HG02798 (cell line): ENCODE measurements around the gene ZNF69.
"Not testable (repeated sequence)": the region's sequence is repeated elsewhere in the genome, so short reads cannot be mapped to it uniquely, and the experiment has no call there.

Experiments used
- ATAC-seq: cut with Tn5 transposase; IDR thresholded peaks from one replicate; pipeline ENCODE4 v1.9.1; 2021; ENCODE audit warnings: mild to moderate bottlenecking; ENCODE audit not compliant: unreplicated experiment, poor library complexity

The ZNF69 gene

DNA sequence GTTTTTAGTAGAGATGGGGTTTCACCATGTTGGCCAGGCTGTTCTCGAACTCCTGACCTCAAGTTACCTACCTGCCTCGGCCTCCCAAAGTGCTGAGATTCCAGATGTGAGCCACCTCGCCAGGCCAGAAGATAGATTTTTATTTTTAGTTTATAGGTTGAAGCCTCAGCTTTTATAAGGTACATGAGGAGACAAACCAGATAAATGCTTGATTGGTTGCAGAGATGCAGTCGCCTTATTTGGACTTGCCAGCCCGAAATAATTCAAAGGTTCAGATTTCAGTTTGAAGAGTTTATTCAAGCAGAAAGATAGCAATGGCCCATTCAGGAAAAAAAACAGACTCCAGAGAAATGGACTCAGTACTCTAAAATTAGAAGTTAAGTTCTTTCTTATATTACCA lies 3.1 kb downstream of the ZNF69 start:
- no peak for ATAC-seq

GRCh38 chr19:11894851-11895250 lies 7.3 kb downstream of the ZNF69 start:
- ATAC-seq = no peak

GRCh38 chr19:11902228-11902627 lies 14.6 kb downstream of the ZNF69 start:
- no peak for ATAC-seq

- no peak for ATAC-seq
Measured at GRCh38 chr19:11905928-11906327, 18.3 kb downstream of the ZNF69 start.

GRCh38 chr19:11911937-11912336 lies 24.4 kb downstream of the ZNF69 start:
- ATAC-seq = not testable (repeated sequence)

DNA sequence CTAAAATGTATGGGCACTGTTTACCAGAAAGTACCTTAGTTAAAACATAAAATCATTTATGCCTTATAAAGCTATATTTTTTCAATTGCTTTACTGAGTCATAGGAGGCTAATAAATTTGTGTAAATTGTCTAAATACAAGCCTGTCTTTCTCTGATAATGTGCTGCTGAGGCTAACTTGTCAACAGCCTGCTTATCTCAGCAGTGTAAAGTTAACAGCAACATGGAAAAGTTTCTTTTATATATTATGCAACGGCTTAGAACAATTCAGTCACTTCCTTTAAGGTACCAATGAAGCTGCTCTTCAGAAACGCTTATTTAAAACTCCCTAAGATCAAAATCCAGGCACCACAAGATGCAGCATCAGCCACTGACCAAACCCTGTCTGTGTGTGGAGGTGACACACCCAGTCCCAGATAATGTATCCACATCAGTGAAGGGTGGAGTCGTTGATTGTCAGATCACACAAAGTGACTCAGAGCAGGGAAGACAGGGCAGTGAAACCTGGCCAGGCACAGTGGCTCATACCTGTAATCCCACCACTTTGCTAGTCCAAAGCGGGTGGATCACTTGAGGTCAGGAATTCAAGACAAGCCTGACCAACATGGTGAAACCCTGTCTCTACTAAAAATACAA lies 27.0 kb downstream of the ZNF69 start:
- ATAC-seq = not testable (repeated sequence)

DNA sequence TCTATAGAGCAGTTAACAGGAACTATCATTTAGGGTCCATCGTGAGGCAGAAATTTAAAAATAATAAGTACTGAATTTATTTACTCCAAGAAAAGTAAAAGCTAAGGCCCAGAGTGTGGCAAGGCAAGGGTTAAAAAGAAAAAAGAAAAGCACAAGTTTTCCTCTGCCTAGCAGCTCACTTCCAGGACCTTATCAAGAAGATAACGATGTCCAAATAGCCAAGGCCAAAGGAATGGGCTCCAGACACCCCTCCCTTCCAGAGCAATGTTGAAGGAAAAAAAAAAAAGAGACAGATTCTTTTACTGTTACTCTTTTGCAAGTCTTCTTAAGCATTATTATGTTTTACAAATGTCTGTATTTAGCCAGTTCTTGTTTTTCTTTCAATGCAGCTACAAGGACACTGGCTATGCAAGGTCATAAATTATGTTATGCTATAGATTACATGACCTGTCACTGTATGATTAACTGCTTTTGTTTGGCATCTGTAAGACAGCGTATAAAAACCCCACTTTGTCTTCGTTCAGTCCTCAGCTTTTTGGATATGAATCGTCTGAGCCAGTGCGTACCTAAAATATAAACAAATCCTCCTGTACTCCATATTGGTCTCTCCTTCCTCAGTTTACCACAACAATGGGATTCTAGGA lies 34.4 kb downstream of the ZNF69 start:
- ATAC-seq = no peak

GRCh38 chr19:11924886-11925650 lies 37.5 kb downstream of the ZNF69 start, which contains the start of gene ZNF700:
ZNF700 (plus strand) TSS chr19:11925107; CDS start chr19:11925211, 104 bp downstream.
- ATAC-seq = peak; percentile 91

DNA sequence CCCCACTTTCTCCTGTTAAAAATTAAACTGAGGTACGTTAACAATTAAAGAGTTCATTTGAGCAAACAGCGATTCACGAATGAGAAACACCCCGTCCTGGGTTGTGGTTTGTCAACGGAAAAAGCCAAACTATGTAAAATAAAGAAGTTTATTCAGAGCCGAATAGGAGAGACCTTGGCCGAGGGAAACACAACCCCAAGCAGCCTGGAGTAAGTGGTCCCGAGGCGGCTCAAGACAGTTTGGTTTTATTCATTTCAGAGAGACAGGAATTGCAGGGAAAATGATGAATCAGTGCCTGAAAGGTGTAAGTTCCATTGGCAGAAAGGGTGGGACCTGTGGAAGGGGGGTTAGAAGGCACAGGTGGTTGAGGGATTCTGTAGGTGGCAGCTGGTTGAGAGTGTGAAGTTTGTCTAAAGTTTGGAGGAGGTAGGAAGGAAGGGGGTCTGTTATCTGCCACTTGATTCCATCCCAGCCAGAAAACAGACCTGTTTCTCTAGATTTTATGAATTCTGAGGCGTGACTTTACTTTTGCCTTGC lies 38.1 kb downstream of the ZNF69 start:
- ATAC-seq = not testable (repeated sequence)

DNA sequence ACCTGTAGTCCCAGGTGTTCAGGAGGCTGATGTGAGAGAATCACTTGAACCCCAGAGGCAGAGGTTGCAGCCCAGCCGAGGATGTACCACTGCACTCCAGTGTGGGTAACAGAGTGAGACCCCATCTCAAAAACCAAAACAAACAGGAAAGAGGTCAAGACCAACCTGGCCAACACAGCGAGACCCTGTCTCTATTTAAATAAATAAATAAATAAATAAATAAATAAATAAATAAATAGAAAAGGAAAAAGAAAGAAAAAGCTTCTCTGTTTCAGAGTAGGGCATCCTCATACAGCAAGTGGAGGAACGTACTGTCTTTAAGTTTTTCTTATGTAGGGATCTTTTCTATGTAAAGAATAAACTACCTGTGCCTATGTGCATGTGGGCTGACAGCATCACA lies 39.6 kb downstream of the ZNF69 start:
- no peak for ATAC-seq

- ATAC-seq = no peak
Measured at GRCh38 chr19:11931051-11931450, 43.5 kb downstream of the ZNF69 start.

GRCh38 chr19:11931513-11931912 lies 43.9 kb downstream of the ZNF69 start:
- no peak for ATAC-seq

- ATAC-seq = not testable (repeated sequence)
Measured at GRCh38 chr19:11935829-11936228, 48.2 kb downstream of the ZNF69 start.

DNA sequence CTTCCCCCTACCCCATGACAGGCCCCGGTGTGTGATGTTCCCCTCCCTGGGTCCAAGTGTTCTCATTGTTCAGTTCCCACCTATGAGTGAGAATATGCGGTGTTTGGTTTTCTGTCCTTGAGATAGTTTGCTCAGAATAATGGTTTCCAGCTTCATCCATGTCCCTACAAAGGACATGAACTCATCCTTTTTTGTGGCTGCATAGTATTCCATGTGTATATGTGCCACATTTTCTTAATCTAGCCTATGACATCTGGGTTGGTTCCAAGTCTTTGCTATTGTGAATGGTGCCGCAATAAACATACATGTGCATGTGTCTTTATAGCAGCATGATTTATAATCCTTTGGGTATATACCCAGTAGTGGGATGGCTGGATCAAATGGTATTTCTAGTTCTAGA lies 50.8 kb downstream of the ZNF69 start:
- not testable (repeated sequence) for ATAC-seq

DNA sequence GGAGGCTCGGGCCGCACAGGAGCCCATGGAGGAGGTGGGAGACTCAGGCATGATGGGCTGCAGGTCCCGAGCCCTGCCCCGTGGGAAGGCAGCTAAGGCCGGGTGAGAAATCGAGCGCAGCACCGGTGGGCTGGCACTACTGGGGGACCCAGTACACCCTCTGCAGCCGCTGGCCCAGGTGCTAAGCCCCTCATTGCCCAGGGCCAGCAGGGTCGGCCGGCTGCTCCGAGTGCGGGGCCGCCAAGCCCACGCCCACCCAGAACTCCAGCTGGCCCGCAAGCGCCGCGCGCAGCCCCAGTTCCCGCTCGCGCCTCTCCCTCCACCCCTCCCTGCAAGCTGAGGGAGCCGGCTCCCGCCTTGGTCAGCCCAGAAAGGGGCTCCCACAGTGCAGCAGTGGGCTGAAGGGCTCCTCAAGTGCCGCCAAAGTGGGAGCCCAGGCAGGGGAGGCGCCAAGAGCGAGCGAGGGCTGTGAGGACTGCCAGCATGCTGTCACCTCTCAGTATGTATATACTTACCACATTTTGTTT lies 53.8 kb downstream of the ZNF69 start:
- not testable (repeated sequence) for ATAC-seq

DNA sequence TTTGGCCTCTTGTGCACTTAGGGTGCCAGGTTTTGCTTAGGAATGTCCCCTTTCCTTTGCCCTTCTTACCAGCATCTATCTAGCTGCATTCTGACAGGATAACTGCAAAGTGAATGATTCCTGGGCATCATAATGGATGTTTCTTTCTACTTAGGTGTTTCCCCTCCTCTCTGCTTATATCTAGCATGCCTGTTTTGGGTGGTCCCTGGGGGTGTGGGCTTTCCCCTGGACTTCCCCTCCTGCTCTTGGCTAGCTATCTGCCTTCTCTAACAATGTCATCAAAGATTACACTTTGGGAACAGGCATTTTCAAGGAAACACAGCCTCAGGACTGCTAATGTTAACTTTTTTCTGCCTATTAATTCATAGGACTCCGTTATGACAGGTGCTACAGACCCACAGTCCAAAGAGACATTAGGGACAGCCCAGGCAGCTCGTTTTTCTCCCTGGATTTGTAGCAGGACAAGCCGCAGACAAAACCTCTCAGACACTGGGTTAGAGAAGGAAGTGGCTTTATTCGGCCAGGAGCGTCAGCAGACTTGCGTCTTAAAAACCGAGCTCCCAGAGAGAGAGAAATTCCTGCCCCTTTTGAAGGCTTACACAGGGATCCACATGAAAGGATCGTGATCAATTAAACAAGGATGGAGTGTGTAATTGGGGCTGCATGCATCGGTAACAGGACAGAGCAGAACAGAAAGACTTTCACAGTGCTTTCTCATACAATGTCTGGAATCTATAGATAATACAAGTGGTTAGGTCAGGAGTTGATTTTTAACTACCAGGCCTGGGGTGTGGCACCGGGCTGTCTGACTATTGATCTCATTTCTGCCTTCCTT lies 54.6 kb downstream of the ZNF69 start:
- ATAC-seq = no peak

DNA sequence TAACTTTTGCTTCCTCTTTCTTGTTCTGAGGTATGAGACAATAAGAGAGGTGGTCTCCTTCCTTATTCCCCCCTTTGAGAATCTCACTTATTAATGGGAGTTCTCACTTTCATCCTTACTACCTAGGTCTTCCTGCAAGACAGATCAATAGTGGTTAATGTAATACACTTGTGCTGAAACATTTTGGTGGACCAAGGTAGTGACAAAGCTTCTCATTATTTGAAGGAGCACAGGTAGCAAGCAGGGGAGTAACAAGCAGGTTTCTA lies 55.2 kb downstream of the ZNF69 start:
- ATAC-seq = no peak

DNA sequence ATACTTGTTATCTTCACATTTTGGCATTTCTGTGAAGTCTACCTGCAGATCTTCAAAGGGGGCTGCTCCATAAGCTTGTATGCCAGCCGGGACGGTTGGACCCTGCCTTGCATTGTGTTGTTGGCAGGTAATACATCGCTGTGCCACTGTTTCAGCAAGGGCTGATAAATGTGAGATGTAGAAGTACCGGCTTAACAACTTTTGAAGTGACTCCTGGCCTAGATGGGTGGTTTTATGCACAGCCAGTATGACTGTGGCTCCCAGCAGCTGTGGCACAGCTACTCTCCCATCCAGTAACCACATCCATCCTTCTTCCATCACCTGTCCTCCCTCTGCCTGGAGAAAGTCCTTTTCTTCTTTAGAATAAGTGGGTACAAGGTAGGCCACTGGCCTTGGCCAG lies 57.1 kb downstream of the ZNF69 start:
- no peak for ATAC-seq

DNA sequence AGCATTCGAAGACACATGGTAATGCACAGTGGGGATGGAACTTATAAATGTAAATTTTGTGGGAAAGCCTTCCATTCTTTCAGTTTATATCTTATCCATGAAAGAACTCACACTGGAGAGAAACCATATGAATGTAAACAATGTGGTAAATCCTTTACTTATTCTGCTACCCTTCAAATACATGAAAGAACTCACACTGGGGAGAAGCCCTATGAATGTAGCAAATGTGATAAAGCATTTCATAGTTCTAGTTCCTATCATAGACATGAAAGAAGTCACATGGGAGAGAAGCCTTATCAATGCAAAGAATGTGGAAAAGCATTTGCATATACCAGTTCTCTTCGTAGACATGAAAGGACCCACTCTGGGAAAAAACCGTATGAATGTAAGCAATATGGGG lies 61.1 kb downstream of the ZNF69 start:
- ATAC-seq = no peak

- ATAC-seq = no peak
Measured at GRCh38 chr19:11949201-11949600, 61.6 kb downstream of the ZNF69 start.
